HEK293T (cell line): ENCODE measurements around the gene HIGD1B.
"Not testable (repeated sequence)": the region's sequence is repeated elsewhere in the genome, so short reads cannot be mapped to it uniquely, and the experiment has no call there.

ENCODE experiments used
- CTBP1 ChIP-seq: fragments of 450-650 bp; IDR thresholded peaks from 2 replicates; pipeline ENCODE4 v1.6.1; 2016; ENCODE audit warnings: borderline replicate concordance
- FOXM1 ChIP-seq: fragments of 450-650 bp; IDR thresholded peaks from 2 replicates; pipeline ENCODE4 v1.6.1; 2017; ENCODE audit warnings: mild to moderate bottlenecking, borderline replicate concordance
- HDGF ChIP-seq: fragments of 450-650 bp; IDR thresholded peaks from 2 replicates; pipeline ENCODE4 v1.6.1; 2017; ENCODE audit warnings: antibody characterized with exemption, borderline replicate concordance
- L3MBTL2 ChIP-seq: fragments of 450-650 bp; conservative IDR thresholded peaks from 2 replicates; pipeline ENCODE4 v1.6.1; 2016; ENCODE audit warnings: mild to moderate bottlenecking
- LEF1 ChIP-seq: fragments of 450-650 bp; IDR thresholded peaks from 2 replicates; pipeline ENCODE4 v1.6.1; 2017; ENCODE audit warnings: mild to moderate bottlenecking, borderline replicate concordance
- SP1 ChIP-seq: fragments of 450-650 bp; IDR thresholded peaks from 2 replicates; pipeline ENCODE4 v1.6.1; 2017
- ZNF384 ChIP-seq: fragments of 450-650 bp; IDR thresholded peaks from 2 replicates; pipeline ENCODE4 v1.6.1; 2016

DNA sequence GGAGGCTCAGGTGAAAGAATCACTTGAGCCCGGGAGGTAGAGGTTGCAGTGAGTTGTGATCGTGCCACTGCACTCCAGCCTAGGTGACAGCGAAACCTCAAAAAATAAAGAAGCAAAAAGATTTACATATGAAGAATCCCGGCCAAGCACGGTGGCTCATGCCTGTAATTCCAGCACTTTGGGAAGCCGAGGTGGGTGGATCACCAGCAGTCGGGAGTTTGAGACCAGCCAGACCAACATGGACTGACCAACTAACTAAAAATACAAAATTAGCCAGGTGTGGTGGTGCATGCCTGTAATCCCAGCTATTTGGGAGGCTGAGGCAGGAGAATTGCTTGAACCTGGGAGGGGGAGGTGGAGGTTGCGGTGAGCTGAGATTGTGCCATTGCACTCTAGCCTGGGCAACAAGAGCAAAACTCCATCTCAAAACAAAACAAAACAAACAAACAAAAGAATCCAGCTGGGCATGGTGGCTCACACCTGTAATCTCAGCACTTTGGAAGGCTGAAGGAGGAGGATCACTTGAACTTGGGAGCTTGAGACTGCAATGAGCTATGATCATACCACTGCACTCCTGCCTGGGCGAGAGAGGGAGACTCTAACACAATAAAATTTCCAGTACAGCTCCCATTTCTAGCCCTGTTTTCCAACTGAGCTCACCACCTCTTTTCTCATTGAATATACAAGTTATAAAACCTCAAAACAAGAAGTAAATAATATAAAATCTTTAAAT is 38.9 kb upstream of the HIGD1B start:
- not testable (repeated sequence) for TF ChIP-seq HDGF, FOXM1, L3MBTL2, CTBP1, SP1, LEF1, ZNF384
